Frontal cortex (tissue), 4 donors: ENCODE results near the gene B2M. TPM values are rescaled to one million over a fixed set of nuclear protein-coding genes. Genes with fewer than 3 reads are reported as not detected.

Source experiments
- DNase-seq, 2 donors: peaks; one replicate each; pipeline ENCODE4 v3.0.0; 2012; ENCODE audit warnings: low spot score in 2 of 2
- FAIRE-seq: peaks from 2 replicates; lab custom pipeline; 2012; peaks lifted over from hg19 to GRCh38; lab: Jason Lieb, UNC
- small RNA-seq: library from RNA; depleted of rRNA; stranded (forward); fragments of <200 nt; gene quantifications from one replicate; pipeline ENCODE3, GENCODE V24; 2014
- total RNA-seq: library from RNA; depleted of rRNA; stranded (reverse); fragments of >200 nt; gene quantifications from one replicate; pipeline ENCODE4 v1.2.3, GENCODE V29; 2014
- donor health status: control.
- donor health status: control.
- donor health status: control.

The B2M gene
- total RNA-seq, 1 donor from 2014 or later = 295 TPM

DNA sequence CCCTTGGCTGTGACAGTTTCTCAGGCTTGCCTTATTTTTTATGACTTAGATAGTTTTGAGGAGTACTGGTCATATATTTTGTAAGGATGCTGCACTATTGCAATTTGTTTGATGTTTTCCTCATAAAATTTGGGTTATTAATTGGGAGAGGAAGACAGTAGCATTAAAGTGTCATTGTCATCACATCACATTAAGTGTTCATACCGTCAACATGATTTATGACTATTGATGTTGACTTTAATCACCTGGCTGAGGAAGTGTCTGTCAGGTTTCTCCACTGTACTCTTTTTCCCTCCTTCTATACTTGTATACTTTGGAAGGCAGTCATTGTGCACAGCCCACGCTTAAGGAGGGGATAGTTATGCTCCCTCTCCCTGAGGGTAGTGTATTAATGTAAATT is 51.9 kb downstream of the B2M start:
- DNase-seq (no peak), FAIRE-seq (no peak)

- FAIRE-seq (no peak), DNase-seq (no peak)
These were observed 52.5 kb downstream of the B2M start for GRCh38 chr15:44763848-44764247.

GRCh38 chr15:44765036-44765435 is 53.7 kb downstream of the B2M start:
- FAIRE-seq = no peak
- no peak for DNase-seq

Small RNAs within 50 kb of the gene (small RNA-seq; reads per million reads assigned to genes)
- not detected for gene RF00019

Other genes starting within 250 kb of the B2M start
- 63.6 TPM for gene EIF3J, start 174.4 kb upstream of the B2M start, total RNA-seq
- 73.0 TPM for gene SPG11, start 47.9 kb upstream of the B2M start, total RNA-seq
- not detected for gene PATL2, start 194 bp upstream of the B2M start, total RNA-seq
- gene TRIM69, start 25.0 kb downstream of the B2M start, total RNA-seq = 40.4 TPM
- not detected for gene TERB2, start 245.2 kb downstream of the B2M start, total RNA-seq